CMK (cell line): ENCODE results near the gene NIPAL1.
"Not testable (repeated sequence)": the region's sequence is repeated elsewhere in the genome, so short reads cannot be mapped to it uniquely, and the experiment has no call there.

Experiments
- DNase-seq: peaks from one replicate; pipeline ENCODE4 v3.0.0-alpha.2; 2010; ENCODE audit warnings: low read depth

The NIPAL1 gene

GRCh38 chr4:48016141-48017107, at the start of gene NIPAL1, which contains the start of gene CNGA1:
NIPAL1 (plus strand) TSS chr4:48016772; CDS start chr4:48016840, 68 bp downstream.
CNGA1 (minus strand) TSS chr4:48016681; CDS start chr4:47952689, 63,992 bp downstream.
- peak; percentile 18 for DNase-seq

- DNase-seq = no peak
Observed at GRCh38 chr4:47968847-47969246, 47.7 kb upstream of the NIPAL1 start.

GRCh38 chr4:47972181-47972580, 44.4 kb upstream of the NIPAL1 start:
- no peak for DNase-seq

GRCh38 chr4:47972721-47973120, 43.9 kb upstream of the NIPAL1 start:
- DNase-seq = no peak

- no peak for DNase-seq
Observed at GRCh38 chr4:47974566-47974965, 42.0 kb upstream of the NIPAL1 start.

GRCh38 chr4:47990145-47990544, 26.4 kb upstream of the NIPAL1 start:
- DNase-seq = no peak

GRCh38 chr4:47992475-47992874, 24.1 kb upstream of the NIPAL1 start:
- not testable (repeated sequence) for DNase-seq

- no peak for DNase-seq
Observed at GRCh38 chr4:47996021-47996420, 20.6 kb upstream of the NIPAL1 start.

- DNase-seq = no peak
Observed at GRCh38 chr4:48002267-48002666, 14.3 kb upstream of the NIPAL1 start.

GRCh38 chr4:48003568-48003967, 13.0 kb upstream of the NIPAL1 start:
- DNase-seq = not testable (repeated sequence)

GRCh38 chr4:48005781-48006180, 10.8 kb upstream of the NIPAL1 start:
- DNase-seq = no peak

- DNase-seq = no peak
Observed at GRCh38 chr4:48008021-48008596, 8.5 kb upstream of the NIPAL1 start.

- DNase-seq = not testable (repeated sequence)
Observed at GRCh38 chr4:48010906-48011305, 5.7 kb upstream of the NIPAL1 start.

GRCh38 chr4:48011722-48012121, 4.8 kb upstream of the NIPAL1 start:
- no peak for DNase-seq

GRCh38 chr4:48012824-48013223, 3.7 kb upstream of the NIPAL1 start:
- no peak for DNase-seq

- DNase-seq = no peak
Observed at GRCh38 chr4:48015216-48015615, 1.4 kb upstream of the NIPAL1 start.

- no peak for DNase-seq
Observed at GRCh38 chr4:48015678-48016077, 894 bp upstream of the NIPAL1 start.

GRCh38 chr4:48017108-48017571, 568 bp downstream of the NIPAL1 start:
- no peak for DNase-seq

- no peak for DNase-seq
Observed at GRCh38 chr4:48018112-48018511, 1.5 kb downstream of the NIPAL1 start.

- DNase-seq = no peak
Observed at GRCh38 chr4:48021100-48021499, 4.5 kb downstream of the NIPAL1 start.

GRCh38 chr4:48022192-48022799, 5.7 kb downstream of the NIPAL1 start:
- DNase-seq = no peak

GRCh38 chr4:48024522-48024921, 8.0 kb downstream of the NIPAL1 start:
- DNase-seq = no peak

- no peak for DNase-seq
Observed at GRCh38 chr4:48025005-48025404, 8.4 kb downstream of the NIPAL1 start.
